GM21360 (cell line): ENCODE data around the gene MIGA2.
"Not testable (repeated sequence)": the region's sequence is repeated elsewhere in the genome, so short reads cannot be mapped to it uniquely, and the experiment has no call there.

Experiments
- ATAC-seq: cut with Tn5 transposase; IDR thresholded peaks from one replicate; pipeline ENCODE4 v1.9.1; 2021; ENCODE audit warnings: mild to moderate bottlenecking, moderate library complexity; ENCODE audit not compliant: unreplicated experiment

Gene MIGA2

GRCh38 chr9:129036241-129036922, at the start of gene MIGA2:
MIGA2 (plus strand) TSS chr9:129036626; CDS start chr9:129040595, 3,969 bp downstream.
- peak; percentile 93 for ATAC-seq

GRCh38 chr9:128986671-128987070, 49.8 kb upstream of the MIGA2 start:
- no peak for ATAC-seq

- no peak for ATAC-seq
Observed at GRCh38 chr9:128987805-128988204, 48.6 kb upstream of the MIGA2 start.

GRCh38 chr9:128992995-128993394, 43.4 kb upstream of the MIGA2 start:
- no peak for ATAC-seq

GRCh38 chr9:128995791-128996190, 40.6 kb upstream of the MIGA2 start:
- no peak for ATAC-seq

- no peak for ATAC-seq
Observed at GRCh38 chr9:128998462-128998861, 38.0 kb upstream of the MIGA2 start.

GRCh38 chr9:128999581-129000206, 36.7 kb upstream of the MIGA2 start:
- ATAC-seq = no peak

- ATAC-seq = no peak
Observed at GRCh38 chr9:129001504-129002325, 34.7 kb upstream of the MIGA2 start.

- ATAC-seq = no peak
Observed at GRCh38 chr9:129002992-129003391, 33.4 kb upstream of the MIGA2 start.

GRCh38 chr9:129004173-129004572, 32.3 kb upstream of the MIGA2 start:
- not testable (repeated sequence) for ATAC-seq

GRCh38 chr9:129005336-129005997, 31.0 kb upstream of the MIGA2 start:
- no peak for ATAC-seq

GRCh38 chr9:129006328-129007034, 29.9 kb upstream of the MIGA2 start:
- ATAC-seq = no peak

GRCh38 chr9:129007035-129007765, 29.2 kb upstream of the MIGA2 start:
- ATAC-seq = no peak

- no peak for ATAC-seq
Observed at GRCh38 chr9:129007766-129008468, 28.5 kb upstream of the MIGA2 start.

GRCh38 chr9:129008469-129008965, 27.9 kb upstream of the MIGA2 start:
- ATAC-seq = no peak

GRCh38 chr9:129008986-129009583, 27.3 kb upstream of the MIGA2 start:
- no peak for ATAC-seq

GRCh38 chr9:129009584-129010141, 26.8 kb upstream of the MIGA2 start:
- no peak for ATAC-seq

- no peak for ATAC-seq
Observed at GRCh38 chr9:129010267-129010975, 26.0 kb upstream of the MIGA2 start.
